ENCODE data around the gene RPL22.

DNA sequence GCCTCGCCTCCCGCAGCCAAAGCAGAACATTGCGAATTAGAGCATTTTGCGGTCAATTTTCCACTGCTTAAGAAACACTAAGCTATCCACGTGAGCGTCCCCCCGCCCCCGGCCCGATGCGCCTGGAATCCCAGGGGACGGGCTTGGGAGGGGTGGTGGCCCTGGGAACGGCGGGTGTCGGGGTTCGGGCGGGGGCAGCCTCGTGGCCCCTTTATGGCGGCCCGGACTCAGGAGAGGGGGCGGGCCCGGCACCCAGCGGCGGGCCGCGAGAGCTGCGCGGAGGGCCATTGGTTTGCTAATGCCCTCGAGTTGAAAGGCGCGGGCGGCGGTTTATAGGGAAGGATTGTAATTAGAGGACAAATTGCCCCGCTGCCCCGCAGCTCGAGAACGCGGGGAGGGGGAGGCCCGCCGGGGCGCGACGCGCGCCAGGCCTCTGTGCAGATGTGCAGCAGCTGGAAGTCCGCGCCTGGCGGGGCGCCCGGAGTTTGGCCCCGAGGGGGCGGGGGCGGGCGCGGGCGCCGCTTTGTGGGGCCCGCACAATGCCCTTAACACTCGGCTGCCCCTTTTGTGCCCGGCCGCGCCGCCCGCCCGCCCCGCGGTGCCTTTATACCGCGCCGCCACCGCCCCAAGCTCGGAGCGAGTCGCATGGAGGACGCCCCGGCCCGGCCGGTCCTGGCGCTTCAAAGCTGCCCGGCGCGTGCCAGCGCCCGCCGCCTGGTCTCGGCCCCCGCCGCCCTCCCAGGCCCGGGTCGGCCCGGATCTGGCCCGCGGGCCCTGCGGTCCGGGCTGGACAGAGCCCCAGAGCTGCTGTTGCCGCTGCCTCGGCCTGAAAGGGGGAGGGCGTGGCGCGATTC lies 42.7 kb upstream of the RPL22 start:
- TF ChIP-seq, protein P1, sequence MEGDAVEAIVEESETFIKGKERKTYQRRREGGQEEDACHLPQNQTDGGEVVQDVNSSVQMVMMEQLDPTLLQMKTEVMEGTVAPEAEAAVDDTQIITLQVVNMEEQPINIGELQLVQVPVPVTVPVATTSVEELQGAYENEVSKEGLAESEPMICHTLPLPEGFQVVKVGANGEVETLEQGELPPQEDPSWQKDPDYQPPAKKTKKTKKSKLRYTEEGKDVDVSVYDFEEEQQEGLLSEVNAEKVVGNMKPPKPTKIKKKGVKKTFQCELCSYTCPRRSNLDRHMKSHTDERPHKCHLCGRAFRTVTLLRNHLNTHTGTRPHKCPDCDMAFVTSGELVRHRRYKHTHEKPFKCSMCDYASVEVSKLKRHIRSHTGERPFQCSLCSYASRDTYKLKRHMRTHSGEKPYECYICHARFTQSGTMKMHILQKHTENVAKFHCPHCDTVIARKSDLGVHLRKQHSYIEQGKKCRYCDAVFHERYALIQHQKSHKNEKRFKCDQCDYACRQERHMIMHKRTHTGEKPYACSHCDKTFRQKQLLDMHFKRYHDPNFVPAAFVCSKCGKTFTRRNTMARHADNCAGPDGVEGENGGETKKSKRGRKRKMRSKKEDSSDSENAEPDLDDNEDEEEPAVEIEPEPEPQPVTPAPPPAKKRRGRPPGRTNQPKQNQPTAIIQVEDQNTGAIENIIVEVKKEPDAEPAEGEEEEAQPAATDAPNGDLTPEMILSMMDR (IDR thresholded peaks at IDR 0.05) = no peak
- no peak for TF ChIP-seq POLR2AphosphoS5 (IDR thresholded peaks at IDR 0.05)
- TF ChIP-seq POLR2A (IDR thresholded peaks at IDR 0.05) = no peak

All from prostate gland (tissue), 2 donors.